Gastrocnemius medialis (tissue), 4 donors: ENCODE results near the gene PSME3IP1.

Source experiments
- CTCF ChIP-seq, 5 experiments: fragments of 450-650 bp in 3 of 5; fragments of 200-600 bp in 2 of 5; sonication (generic) in 2 of 5; IDR thresholded peaks in 4 of 5; conservative IDR thresholded peaks in 1 of 5; 1 replicate in 4 of 5; 2 replicates in 1 of 5; pipeline ENCODE4 v1.5.1; 2016 to 2019; ENCODE audit warnings: antibody characterized with exemption in 5 of 5, mild to moderate bottlenecking in 3 of 5, moderate library complexity in 3 of 5
- POLR2A ChIP-seq, 2 donors: fragments of 450-650 bp; IDR thresholded peaks; one replicate each; pipeline ENCODE4 v1.6.1; 2017; ENCODE audit warnings: antibody characterized with exemption in 2 of 2, mild to moderate bottlenecking in 2 of 2, moderate library complexity in 2 of 2

GRCh38 chr16:57192146-57192545 lies 6.3 kb upstream of the PSME3IP1 start:
- TF ChIP-seq CTCF (IDR thresholded peaks at IDR 0.05 in 4 of 5, conservative IDR thresholded peaks at IDR 0.05 in 1 of 5) (no peak), POLR2A (IDR thresholded peaks at IDR 0.05) (no peak)
